GM21825 (cell line): ENCODE data around the gene CAMK1D.
"Not testable (repeated sequence)": the region's sequence is repeated elsewhere in the genome, so short reads cannot be mapped to it uniquely, and the experiment has no call there.

ENCODE experiments used
- ATAC-seq: cut with Tn5 transposase; IDR thresholded peaks from one replicate; pipeline ENCODE4 v1.9.1; 2021; ENCODE audit warnings: mild to moderate bottlenecking, moderate library complexity; ENCODE audit not compliant: unreplicated experiment

CAMK1D gene

DNA sequence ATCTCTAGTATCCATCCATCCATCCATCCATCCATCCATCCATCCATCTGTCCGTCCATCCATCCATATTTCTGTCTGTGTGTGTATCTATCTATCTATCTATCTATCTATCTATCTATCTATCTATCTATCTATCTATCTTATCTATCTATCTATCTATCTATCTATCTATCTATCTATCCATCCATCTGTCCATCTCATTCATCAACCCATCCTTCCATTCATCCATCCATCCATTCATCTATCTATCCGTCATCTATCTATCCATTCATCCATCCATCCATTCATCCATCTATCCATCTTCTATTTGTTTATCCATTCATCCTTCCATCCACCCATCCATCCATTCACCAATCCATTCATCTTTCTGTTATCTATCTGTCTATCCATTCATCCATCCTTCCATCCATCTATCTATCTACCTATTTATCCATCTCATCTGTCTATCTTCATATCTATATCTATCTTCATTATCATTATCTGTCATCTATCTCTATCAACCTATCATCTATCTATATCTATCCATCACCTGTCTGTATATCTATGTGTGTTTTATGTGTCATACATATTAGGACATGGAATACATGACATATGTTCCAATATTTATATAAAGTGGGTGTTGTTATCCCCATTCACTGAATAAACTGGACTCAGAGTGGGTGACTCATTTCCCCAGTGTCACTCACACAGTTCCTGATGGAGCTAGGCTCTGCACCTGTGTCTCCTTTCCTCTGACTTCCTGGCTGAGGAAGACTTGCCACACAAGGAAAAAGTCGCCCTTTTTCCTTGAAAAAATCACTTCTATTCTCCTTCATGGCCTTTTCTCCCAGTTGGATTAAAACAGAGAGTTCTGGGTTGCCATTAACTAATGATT is 452.1 kb downstream of the CAMK1D start:
- ATAC-seq = no peak

DNA sequence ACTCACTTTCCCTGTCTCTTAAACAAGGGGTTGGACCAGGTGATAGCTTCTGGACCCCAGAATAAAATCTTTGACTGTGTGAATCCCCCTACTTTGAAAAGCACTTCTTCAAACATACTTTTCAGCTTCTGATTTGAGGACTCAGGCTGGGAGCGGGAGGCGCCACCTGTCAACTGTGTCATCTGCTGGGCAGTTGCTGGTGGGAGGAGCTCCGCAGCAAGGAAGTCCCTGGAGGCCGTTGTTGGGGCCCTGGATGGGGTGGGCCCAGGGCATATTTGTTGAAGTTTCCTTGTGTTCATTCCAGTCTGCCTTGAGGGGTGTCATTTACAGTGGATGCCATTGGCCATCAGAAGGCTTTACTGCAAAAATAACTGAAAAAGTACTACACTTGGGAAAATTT is 454.4 kb downstream of the CAMK1D start:
- no peak for ATAC-seq

DNA sequence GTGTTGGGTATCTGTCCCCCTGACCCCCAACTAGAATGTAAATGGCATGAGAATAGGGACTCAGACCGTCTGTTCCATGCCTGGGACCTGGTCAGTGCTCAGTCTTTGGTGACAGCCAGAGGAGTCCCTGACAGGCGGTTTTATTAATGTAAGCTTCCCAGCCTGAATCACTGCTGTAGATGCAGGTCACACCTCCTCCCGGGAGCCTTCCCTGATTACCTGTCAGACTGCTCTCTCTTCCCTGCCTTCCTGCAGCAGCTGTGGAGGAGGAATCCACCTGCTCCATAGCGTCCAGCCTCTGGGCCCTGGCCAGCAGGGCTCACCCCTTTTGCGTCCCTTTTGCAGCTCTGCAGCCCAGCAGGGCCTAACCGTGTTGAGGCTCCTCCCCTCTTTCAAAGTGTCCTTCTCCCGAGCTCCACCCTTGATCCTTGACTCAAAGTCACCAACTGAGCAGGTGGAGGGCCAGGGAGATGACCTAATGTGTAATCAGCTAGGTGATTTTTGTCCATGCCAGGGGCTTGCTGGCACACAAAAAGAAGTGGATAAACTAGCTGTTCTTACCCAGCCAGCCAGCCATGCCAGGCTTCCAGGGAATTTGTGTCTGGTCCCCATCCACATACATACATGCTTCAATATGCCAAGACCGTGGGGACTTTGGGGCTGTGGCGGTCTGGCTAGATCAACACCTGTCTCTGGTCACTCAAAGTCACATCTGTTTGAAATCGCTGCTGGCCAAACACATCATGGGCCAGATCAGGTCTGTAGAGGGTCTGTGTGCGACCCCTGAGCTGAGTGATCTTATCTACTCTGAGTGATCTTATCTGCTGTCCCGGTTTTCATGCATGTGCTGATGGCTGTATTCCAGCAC is 457.1 kb downstream of the CAMK1D start:
- ATAC-seq = no peak

DNA sequence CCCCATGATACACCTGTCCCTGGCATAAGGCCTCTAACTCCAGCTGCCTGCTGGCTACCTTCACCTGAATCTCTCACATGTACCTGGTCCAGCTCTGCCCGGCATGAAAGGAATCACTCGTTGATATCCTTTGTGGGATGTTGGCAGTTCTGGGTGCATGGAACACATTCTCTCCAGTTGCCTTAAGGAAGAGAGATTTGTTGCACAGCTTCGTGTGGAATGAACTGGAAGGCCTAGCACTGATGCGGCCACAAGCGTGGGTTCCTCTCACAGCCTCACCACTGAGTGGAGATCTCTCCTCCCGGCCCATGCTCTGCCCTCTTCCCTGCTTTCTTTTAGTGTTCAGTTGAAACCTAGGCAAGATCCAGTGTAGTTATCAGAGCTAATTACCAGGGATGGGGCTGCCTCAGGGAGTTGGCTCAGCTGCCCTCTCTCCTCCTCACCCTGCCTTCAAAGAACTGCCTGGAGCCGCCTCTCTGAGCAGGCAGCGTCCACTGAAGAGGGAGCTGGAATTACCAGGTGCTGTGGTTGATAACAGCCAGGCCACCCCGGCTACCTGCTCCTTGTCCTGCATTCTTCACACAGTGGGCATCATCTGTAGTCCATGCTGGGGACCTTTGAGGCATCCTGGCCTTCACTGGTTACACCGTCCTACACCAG is 457.9 kb downstream of the CAMK1D start:
- no peak for ATAC-seq

DNA sequence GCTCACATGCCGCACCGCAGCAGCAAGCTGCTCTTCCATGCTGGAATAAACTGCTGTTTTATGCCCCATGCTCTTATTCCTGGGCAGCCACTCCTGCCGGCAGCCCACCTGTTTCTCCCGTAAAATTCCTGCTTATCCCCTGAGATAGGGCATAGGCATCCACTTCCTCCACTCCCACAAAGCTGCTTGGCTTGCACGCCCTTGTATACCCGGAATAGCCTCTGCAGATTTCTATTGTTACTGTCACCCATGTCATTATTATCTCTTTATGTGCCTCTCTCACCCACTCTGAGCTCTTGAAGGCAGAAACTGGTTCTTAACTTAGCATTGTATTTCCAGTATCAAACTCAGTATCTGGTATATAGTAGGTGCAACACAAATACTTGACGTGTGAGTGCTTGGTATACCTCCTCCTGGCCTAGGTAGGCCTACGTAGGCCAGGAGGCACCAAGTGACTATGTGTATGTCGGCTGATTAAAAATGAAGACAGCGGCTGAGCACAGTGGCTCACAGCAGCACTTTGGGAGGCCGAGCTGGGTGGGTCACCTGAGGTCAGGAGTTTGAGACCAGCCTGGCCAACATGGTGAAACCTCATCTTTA is 458.8 kb downstream of the CAMK1D start:
- ATAC-seq = no peak

DNA sequence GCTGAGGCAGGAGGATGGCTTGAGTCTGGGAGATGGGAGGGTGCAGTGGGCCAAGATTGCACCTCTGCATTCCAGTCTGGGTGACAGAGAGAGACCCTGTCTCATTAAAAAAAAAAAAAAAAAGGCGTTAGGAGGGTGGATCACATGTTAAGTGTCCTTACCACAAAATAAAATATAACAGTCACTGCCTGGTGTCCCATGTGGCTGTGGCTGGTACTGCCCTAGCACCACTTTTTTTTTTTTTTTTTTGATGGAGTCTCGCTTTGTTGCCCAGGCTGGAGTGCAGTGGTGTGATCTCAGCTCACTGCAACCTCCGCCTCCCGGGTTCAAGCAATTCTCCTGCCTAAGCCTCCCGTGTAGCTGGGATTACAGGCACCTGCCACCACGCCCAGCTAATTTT is 460.7 kb downstream of the CAMK1D start:
- ATAC-seq = not testable (repeated sequence)

DNA sequence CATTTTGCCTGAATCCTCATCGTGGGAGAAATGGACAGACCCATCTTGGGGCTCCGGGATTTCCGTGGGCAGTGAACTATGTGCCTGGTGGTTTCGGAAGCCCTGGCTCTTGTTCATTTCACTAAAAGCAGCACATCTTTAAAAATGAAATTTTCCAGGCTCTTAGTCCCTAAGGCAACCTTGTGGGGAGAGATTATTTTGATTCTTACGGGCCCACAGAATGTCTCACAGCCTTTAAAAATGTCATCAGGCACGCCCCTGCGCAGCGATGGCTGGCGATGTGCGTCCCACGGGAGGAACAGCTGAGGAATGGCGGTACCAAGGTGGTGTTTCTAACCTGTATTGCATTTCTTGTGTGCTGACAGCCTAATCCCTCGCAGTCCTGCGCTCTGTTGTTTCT is 462.5 kb downstream of the CAMK1D start:
- ATAC-seq = no peak

DNA sequence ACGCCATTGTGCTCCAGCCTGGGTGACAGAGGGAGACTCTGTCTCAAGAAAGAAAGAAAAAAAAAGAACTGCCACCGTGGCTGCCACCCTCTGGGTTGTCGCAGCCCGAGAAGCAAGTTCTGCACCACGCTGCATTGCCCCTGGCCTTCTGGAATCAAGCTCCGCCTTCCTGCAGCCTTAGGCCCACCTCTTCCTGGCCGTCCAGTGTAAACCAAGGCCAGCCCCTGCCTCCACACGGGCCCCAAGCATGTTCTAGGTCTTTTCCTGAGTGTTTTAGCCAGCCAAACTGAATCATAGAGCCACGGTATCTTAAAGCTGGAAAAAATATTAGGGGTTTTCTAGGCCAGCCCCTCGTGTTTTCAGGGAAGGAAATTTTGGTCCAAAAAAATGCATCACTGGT is 463.2 kb downstream of the CAMK1D start:
- ATAC-seq = no peak

DNA sequence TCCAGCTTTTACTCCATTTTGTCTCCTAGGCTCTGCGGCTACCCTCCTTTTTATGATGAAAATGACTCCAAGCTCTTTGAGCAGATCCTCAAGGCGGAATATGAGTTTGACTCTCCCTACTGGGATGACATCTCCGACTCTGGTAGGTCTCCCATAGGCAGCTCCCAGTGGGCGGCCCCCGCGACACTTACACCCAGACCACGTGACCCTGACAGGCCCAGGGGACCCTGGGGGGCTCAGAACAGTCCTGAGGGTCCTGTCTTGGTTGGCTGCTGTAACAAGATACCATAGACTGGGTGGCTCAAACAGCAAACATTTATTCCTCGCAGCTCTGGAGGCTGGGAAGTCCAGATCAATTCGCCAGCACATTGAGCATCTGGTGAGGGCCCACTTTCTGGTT is 464.8 kb downstream of the CAMK1D start:
- ATAC-seq = no peak

DNA sequence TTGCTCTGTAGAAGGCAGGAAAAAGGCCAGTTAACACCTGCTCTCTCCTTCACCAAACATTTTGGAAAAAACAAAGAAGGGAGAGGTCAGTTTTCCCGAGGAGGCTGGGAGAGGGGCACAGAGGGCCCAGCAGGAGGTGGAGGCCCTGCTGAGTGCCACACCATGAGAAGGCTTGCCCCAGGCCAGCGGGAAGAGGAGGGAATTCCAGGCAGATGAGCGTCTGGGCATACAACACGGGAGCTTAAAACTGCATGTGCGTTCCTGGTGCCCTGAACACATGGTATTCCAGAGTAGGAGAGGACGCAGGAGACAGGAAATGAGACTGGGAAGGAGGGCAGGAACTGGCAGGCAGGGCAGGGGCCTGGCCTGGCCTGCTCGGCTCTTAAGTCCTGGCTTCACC is 469.7 kb downstream of the CAMK1D start:
- ATAC-seq = no peak

DNA sequence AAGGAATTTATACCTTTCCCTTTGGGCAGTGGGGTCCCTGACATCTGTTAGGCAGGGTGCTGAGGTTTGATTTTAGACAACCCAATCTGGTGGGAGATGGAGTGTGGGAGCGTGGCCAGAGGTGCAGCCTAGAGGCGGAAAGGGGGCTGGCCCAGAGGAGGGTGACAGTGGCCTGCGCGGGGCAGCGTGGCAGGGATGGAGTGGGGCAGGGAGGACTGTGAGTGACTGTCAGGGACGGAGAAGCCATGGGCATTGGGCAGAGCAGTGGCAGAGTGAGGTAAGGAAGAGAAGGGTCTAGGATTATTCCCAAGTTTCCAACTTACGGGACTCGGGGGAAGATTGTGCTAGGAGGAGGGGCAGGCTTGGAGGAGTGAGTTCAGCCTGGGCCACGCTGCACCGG is 470.3 kb downstream of the CAMK1D start:
- no peak for ATAC-seq

DNA sequence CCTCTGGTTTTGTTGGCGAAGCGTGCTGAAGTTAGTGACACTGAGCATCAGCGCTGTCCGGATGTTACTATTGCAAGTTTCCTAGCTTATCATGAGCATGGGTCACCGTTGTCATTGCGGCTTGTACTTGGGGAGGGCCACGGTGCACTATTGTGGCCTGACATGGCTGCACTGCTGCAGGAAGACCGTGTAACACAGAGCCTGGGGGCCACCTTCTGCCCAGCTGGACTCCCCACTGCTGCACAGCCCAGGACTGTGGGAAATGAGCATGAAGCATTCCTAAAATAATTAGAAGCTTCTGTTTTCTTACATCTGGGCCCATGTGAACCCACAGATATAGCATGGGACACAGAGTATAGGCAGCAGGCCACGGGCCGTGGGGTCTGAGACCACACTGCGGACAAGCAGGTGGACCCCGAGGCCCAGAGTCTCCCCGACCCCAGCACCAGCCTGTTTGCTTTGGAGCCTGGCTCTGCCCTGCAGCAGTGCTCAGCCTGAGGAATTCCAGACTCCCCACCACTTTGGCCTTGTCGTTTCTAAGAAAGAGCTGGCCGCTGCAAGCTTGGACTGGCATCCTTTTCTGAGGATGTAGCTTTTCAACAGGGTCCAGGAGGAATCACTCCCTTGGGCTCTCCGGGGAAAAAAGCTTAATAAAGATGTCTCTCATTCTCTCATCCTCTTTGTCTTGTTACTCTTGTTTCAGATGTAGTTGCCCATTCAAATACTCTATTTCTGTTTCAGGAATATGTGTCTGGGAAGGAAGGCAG is 473.0 kb downstream of the CAMK1D start:
- ATAC-seq = no peak

DNA sequence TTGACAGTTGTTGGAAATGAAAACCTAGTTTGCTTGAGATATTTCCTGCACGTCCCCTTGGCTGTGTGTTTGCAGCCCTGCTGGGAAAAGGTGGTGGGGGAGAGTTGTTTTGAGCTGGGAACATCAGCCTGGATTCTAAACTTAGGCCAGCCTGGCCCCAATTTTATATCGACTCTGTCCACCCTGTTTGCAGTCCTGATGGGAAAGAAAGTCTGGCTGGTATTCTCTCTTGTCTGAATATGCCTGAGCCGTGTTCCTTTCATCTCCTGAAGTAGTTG is 473.5 kb downstream of the CAMK1D start:
- no peak for ATAC-seq

DNA sequence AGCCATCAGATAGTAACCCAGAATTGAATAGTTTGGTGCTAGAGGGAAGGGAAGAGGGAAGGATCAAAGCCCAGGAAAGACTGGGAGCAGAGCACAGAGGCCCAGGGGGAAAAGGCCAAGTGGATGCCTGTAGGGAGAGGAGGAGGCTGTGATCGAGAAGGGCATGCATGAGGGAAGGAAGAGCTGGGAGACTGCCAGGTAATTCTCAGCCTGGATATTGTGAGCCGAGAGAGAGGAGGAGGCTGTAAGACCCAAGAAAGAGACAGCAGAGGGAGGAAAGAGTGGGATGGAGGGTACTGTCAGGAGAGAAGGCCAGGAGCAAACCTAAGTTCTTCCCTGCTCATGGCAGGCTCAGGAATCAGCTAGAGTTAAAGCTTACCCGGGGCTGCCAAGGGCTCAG is 474.0 kb downstream of the CAMK1D start:
- ATAC-seq = no peak

DNA sequence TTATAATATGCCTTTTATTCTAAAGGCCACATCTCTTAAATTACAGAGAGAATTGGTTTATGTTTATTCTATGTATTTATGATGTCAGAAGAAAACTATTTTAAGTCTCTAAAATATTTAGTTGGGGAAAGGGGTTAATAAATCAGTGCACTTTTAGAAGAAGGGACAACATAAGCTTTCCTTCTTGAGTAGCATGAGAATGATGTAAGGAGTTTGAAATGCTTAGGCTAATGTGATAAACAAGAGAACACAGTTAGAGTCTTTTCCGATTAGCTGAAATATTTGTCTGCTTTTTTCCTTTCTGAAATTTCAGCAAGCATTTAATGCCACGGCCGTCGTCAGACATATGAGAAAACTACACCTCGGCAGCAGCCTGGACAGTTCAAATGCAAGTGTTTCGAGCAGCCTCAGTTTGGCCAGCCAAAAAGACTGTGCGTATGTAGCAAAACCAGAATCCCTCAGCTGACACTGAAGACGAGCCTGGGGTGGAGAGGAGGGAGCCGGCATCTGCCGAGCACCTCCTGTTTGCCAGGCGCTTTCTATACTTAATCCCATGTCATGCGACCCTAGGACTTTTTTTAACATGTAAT is 476.0 kb downstream of the CAMK1D start:
- ATAC-seq = no peak

DNA sequence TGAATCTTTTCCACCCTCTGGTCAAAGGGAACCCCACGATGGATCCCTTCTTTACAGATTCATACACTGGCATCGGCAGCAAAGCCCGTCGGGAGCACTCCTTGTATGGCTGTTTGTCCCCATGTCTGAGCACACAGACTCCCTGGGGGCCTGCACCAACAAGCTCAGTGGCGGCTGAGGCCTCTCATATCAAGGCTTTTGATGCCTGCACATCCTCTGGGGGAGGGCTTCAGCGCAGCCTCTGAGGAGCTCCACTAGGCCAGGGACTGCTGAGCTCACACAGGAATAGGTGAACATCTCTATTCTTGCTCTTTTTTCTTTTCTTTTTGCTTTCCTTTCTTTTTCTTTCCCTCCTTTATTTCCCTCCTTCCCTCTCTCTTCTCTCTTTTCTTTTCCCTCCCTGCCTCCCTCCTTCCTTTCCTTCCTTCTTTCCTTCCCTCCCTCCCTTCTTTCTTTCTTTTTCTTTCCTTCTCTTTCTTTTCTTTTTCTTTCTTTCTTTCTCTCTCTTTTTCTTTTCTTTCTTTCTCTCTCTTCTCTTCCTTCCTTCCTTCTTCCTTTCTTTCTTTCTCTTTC is 477.5 kb downstream of the CAMK1D start:
- ATAC-seq = no peak

DNA sequence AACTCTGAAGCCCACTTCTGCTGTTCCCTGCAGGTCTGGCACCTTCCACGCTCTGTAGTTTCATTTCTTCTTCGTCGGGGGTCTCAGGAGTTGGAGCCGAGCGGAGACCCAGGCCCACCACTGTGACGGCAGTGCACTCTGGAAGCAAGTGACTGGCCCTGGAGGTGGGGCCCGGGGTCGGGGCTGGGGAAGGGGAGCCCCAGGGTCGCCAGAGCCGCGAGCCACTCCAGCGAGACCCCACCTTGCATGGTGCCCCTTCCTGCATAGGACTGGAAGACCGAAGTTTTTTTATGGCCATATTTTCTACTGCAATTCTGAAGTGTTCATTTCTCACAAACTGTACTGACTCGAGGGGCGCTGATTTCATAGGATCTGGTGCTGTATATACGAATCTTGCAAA is 479.4 kb downstream of the CAMK1D start:
- ATAC-seq = no peak

DNA sequence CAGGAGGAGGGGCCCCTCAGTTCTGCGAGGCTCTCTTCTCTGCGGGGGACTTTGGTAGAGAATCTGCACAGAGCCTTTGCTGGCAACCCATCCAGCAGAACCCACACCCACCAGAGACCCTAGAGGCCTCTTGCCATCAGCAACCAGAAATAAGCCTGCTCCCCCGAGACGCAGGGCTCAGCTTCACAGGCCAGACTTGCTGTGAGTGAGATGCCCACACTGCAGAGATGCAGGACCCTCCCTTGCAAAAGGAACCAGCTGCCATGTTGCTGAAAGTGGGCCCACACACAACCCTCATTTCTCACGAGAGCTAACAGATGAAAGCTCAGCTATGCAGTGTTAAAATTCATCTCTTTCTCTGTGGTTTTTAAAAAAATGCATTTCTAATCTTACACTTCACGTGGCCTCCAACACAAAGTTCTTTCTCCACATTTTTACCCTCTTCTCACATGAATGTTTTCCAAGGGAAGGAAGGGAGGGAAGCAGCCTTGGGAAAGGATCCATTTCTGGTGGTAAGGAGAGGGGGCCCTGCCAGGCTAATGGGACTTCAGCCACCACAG is 480.6 kb downstream of the CAMK1D start:
- ATAC-seq = no peak

DNA sequence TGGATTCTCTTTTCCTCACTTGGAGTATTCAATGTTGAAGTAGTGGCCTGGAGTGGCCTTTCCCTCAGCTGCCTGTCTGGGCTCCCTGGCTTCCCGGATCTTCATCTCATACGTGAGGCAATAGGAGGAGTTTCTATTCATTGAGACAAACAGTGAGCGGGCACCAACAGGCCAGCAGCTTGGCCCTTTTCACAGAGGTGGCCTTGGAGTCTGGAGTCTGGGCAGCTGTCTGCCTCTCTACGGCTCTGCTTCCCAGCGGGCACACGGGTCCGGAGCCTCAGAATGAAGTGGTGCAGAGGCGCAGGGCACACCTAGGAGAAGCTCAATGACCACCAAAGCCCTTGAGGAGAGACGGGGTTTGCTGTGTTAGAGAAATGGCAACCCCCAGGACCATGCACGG is 482.7 kb downstream of the CAMK1D start:
- no peak for ATAC-seq

DNA sequence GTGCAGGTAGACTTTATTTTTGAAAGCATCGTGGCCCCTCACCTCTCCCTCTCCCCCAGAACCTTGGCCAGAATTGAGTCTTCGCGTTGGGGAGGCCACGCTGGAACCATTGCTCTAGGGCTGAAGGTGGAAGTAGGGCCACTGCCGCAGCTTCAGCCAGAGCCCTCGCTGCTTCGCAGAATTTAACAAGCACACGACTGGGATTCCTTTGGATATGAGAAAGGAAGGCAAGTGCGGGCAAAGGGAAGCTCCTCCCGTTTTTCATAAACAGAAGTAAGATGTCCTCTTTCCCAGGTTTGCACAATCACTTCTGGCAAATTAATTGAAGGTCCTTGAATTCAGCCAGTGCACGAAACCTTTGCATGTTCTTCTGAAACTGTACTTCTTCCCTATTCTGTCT is 484.1 kb downstream of the CAMK1D start:
- no peak for ATAC-seq
